ENCODE results near the gene ITGAE.

DNA sequence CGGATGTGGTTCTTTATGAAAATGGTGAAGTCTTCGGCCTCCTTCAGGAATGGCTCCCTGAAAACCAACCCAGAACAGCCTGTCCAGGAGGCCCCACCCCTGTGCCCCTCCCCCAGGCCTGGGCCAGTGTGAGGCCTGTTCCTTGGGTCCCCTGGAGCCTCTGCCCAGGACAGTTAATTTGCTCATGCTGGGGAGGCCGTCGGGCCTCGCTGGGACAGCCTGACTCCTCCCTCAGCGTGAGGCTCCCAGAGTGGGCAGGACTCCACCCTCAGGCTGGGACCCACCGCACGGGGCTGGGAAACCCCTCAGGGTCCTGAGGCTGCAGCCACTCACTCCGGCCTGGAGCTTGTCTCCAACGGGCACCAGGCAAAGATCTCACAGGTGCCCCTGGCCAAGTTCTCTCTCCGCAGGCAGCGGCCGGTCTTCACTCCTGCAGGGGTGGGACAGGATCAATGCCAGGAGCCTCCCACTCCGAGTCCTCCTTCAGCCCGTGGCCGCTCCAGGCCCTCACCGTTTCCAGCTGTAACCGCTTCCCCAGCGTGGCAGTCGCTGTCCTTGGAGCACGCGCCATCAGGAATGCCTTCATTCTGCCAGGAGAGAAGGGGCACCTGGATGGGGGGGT is 110.8 kb downstream of the ITGAE start:
- TF ChIP-seq POLR2A (IDR thresholded peaks at IDR 0.05; ENCODE audit: low read depth, low read length) (no peak), STAT1 (conservative IDR thresholded peaks at IDR 0.05) (no peak), SIX5 (IDR thresholded peaks at IDR 0.05; ENCODE audit: low read depth, low read length, severe bottlenecking) (no peak), BHLHE40 (IDR thresholded peaks at IDR 0.05; ENCODE audit: borderline replicate concordance in 1 of 2, low read depth in 2 of 2, low read length in 1 of 2) (no peak), JUNB (IDR thresholded peaks at IDR 0.05) (no peak), RAD51 (IDR thresholded peaks at IDR 0.05) (no peak)
- TF ChIP-seq, protein P1, sequence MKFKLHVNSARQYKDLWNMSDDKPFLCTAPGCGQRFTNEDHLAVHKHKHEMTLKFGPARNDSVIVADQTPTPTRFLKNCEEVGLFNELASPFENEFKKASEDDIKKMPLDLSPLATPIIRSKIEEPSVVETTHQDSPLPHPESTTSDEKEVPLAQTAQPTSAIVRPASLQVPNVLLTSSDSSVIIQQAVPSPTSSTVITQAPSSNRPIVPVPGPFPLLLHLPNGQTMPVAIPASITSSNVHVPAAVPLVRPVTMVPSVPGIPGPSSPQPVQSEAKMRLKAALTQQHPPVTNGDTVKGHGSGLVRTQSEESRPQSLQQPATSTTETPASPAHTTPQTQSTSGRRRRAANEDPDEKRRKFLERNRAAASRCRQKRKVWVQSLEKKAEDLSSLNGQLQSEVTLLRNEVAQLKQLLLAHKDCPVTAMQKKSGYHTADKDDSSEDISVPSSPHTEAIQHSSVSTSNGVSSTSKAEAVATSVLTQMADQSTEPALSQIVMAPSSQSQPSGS (IDR thresholded peaks at IDR 0.05; ENCODE audit: low read length): no peak
- TF ChIP-seq, protein P2, sequence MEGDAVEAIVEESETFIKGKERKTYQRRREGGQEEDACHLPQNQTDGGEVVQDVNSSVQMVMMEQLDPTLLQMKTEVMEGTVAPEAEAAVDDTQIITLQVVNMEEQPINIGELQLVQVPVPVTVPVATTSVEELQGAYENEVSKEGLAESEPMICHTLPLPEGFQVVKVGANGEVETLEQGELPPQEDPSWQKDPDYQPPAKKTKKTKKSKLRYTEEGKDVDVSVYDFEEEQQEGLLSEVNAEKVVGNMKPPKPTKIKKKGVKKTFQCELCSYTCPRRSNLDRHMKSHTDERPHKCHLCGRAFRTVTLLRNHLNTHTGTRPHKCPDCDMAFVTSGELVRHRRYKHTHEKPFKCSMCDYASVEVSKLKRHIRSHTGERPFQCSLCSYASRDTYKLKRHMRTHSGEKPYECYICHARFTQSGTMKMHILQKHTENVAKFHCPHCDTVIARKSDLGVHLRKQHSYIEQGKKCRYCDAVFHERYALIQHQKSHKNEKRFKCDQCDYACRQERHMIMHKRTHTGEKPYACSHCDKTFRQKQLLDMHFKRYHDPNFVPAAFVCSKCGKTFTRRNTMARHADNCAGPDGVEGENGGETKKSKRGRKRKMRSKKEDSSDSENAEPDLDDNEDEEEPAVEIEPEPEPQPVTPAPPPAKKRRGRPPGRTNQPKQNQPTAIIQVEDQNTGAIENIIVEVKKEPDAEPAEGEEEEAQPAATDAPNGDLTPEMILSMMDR (IDR thresholded peaks at IDR 0.05 in 2 of 3, conservative IDR thresholded peaks at IDR 0.05 in 1 of 3; ENCODE audit: control insufficient read depth in 2 of 3, extremely low read depth in 1 of 3, insufficient read depth in 1 of 3, low read depth in 3 of 3, low read length in 3 of 3): no peak

Data from GM12878 (cell line).